ENCODE results near the gene TM4SF20. TPM values are rescaled to one million over a fixed set of nuclear protein-coding genes. Genes with fewer than 3 reads are reported as not detected.

Gene TM4SF20
- total RNA-seq, 1 experiment from 2014 or later: not detected

DNA sequence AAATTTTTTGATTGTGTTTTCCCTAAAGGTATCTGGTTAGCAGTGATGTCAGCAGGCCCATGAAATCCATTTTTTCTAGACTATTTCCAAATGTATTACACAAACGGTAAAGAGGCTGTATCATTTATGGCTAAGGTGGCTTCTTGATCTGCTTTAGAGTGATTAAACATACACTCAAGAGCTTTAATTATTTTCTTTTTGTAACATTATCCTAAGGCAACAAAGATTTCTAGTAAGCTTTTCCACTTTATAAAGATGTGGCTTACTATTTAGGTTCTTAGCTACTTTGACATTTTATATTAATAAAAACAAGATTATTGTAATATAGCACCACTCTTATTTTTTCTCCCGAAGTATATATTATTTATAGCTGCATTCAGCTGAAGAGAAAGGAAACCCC is 37.6 kb downstream of the TM4SF20 start:
- DNase-seq (ENCODE audit: low spot score): no peak
- H3K36me3 Mint-ChIP-seq: peaks cover 11% of the 10 kb centered on the region
- no peak for TF ChIP-seq ZNF219 (CRISPR knock-in tag; IDR thresholded peaks at IDR 0.05; ENCODE audit: borderline replicate concordance)
- TF ChIP-seq, protein P1, sequence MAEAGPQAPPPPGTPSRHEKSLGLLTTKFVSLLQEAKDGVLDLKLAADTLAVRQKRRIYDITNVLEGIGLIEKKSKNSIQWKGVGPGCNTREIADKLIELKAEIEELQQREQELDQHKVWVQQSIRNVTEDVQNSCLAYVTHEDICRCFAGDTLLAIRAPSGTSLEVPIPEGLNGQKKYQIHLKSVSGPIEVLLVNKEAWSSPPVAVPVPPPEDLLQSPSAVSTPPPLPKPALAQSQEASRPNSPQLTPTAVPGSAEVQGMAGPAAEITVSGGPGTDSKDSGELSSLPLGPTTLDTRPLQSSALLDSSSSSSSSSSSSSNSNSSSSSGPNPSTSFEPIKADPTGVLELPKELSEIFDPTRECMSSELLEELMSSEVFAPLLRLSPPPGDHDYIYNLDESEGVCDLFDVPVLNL (CRISPR knock-in tag; IDR thresholded peaks at IDR 0.05; ENCODE audit: borderline replicate concordance, low read depth): no peak
- H3K4me1 Mint-ChIP-seq: no peaks in the 10 kb centered on the region
- no peak overlapping the region for H3K27ac Mint-ChIP-seq
- no peak for ATAC-seq
- H3K27me3 Mint-ChIP-seq (ENCODE audit: low read depth): no peaks in the 10 kb centered on the region
- H3K4me3 Mint-ChIP-seq: no peak overlapping the region
- ChIA-PET POLR2A (no interaction called here), CTCF (no interaction called here)
- no peaks in the 10 kb centered on the region for H3K9me3 Mint-ChIP-seq

DNA sequence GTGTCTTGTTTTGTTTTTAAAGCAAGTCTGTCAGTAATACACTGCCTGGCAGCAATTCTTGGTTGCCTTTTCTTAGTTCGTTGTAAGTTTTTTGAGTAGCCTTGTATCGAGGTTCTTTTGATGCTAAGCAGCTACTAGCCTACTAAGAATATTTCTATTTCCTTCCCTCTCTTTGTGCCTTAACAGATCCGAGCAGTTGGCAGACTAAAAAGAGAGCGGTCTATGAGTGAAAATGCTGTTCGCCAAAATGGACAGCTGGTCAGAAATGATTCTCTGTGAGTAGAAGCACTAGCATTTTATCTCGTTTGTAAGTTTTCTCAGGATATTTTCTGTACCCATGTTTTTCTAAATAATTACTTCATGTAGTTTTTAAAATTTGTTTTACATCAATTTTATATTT is 39.0 kb downstream of the TM4SF20 start:
- no peak for DNase-seq (ENCODE audit: low spot score)
- ATAC-seq: no peak
- H3K4me3 Mint-ChIP-seq: no peak overlapping the region
- H3K36me3 Mint-ChIP-seq: peaks cover 24% of the 10 kb centered on the region
- ChIA-PET POLR2A (no interaction called here), CTCF (no interaction called here)
- no peaks in the 10 kb centered on the region for H3K9me3 Mint-ChIP-seq
- H3K27me3 Mint-ChIP-seq (ENCODE audit: low read depth): no peaks in the 10 kb centered on the region
- TF ChIP-seq NR3C1 (CRISPR knock-in tag; conservative IDR thresholded peaks at IDR 0.05; ENCODE audit: low read depth) (no peak), ELF4 (CRISPR knock-in tag; IDR thresholded peaks at IDR 0.05; ENCODE audit: low read depth) (no peak), ZNF121 (CRISPR knock-in tag; IDR thresholded peaks at IDR 0.05) (no peak), ZNF232 (CRISPR knock-in tag; IDR thresholded peaks at IDR 0.05) (no peak), ATF1 (CRISPR knock-in tag; IDR thresholded peaks at IDR 0.05) (no peak), JUN (CRISPR knock-in tag; IDR thresholded peaks at IDR 0.05) (no peak)
- TF ChIP-seq, protein P2, sequence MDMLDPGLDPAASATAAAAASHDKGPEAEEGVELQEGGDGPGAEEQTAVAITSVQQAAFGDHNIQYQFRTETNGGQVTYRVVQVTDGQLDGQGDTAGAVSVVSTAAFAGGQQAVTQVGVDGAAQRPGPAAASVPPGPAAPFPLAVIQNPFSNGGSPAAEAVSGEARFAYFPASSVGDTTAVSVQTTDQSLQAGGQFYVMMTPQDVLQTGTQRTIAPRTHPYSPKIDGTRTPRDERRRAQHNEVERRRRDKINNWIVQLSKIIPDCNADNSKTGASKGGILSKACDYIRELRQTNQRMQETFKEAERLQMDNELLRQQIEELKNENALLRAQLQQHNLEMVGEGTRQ (CRISPR knock-in tag; IDR thresholded peaks at IDR 0.05): no peak
- H3K27ac Mint-ChIP-seq: no peak overlapping the region
- H3K4me1 Mint-ChIP-seq: no peaks in the 10 kb centered on the region

DNA sequence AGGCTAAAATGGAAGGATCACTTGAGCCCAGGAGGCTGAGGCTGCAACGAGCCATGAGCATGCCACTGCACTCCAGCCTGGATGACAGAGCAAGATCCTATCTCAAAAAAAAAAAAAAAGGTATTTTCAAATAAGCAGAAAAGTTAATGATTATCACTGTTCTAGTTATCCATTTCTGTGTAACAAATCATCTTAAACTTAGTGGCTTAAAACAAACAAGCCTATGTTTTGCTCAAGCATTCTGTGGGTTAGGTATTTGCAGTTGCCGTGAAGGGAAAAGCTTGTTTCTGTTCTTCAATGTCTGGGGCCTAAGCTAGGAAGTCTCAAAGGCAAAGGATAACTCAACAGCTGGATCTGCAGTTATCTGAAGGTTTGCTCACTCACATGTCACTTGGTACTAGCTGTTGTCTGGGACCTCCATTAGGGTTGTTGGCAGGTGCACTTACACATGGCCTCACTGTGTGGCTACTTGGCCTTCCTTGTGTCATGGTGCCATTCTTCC is 40.0 kb downstream of the TM4SF20 start:
- no peaks in the 10 kb centered on the region for H3K9me3 Mint-ChIP-seq
- no peaks in the 10 kb centered on the region for H3K27me3 Mint-ChIP-seq (ENCODE audit: low read depth)
- ChIA-PET CTCF (interaction anchor here (0.6 kb wide), 1 partner anchor 126 kb away, joined by 3 read pairs; no protein-coding TSS in a partner anchor), POLR2A (no interaction called here)
- no peaks in the 10 kb centered on the region for H3K4me1 Mint-ChIP-seq
- TF ChIP-seq, protein P3, sequence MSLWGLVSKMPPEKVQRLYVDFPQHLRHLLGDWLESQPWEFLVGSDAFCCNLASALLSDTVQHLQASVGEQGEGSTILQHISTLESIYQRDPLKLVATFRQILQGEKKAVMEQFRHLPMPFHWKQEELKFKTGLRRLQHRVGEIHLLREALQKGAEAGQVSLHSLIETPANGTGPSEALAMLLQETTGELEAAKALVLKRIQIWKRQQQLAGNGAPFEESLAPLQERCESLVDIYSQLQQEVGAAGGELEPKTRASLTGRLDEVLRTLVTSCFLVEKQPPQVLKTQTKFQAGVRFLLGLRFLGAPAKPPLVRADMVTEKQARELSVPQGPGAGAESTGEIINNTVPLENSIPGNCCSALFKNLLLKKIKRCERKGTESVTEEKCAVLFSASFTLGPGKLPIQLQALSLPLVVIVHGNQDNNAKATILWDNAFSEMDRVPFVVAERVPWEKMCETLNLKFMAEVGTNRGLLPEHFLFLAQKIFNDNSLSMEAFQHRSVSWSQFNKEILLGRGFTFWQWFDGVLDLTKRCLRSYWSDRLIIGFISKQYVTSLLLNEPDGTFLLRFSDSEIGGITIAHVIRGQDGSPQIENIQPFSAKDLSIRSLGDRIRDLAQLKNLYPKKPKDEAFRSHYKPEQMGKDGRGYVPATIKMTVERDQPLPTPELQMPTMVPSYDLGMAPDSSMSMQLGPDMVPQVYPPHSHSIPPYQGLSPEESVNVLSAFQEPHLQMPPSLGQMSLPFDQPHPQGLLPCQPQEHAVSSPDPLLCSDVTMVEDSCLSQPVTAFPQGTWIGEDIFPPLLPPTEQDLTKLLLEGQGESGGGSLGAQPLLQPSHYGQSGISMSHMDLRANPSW (CRISPR knock-in tag; conservative IDR thresholded peaks at IDR 0.05; ENCODE audit: low read depth): no peak
- TF ChIP-seq GABPB1 (CRISPR knock-in tag; IDR thresholded peaks at IDR 0.05) (no peak), ZNF219 (CRISPR knock-in tag; IDR thresholded peaks at IDR 0.05; ENCODE audit: borderline replicate concordance) (no peak), RELA (CRISPR knock-in tag; IDR thresholded peaks at IDR 0.05; ENCODE audit: borderline replicate concordance) (no peak), ZNF671 (CRISPR knock-in tag; IDR thresholded peaks at IDR 0.05) (no peak), SMAD3 (CRISPR knock-in tag; IDR thresholded peaks at IDR 0.05; ENCODE audit: borderline replicate concordance) (no peak), MYBL2 (CRISPR knock-in tag; IDR thresholded peaks at IDR 0.05) (no peak), RORB (CRISPR knock-in tag; IDR thresholded peaks at IDR 0.05) (no peak), TEAD4 (CRISPR knock-in tag; IDR thresholded peaks at IDR 0.05) (no peak)
- TF ChIP-seq, protein P4, sequence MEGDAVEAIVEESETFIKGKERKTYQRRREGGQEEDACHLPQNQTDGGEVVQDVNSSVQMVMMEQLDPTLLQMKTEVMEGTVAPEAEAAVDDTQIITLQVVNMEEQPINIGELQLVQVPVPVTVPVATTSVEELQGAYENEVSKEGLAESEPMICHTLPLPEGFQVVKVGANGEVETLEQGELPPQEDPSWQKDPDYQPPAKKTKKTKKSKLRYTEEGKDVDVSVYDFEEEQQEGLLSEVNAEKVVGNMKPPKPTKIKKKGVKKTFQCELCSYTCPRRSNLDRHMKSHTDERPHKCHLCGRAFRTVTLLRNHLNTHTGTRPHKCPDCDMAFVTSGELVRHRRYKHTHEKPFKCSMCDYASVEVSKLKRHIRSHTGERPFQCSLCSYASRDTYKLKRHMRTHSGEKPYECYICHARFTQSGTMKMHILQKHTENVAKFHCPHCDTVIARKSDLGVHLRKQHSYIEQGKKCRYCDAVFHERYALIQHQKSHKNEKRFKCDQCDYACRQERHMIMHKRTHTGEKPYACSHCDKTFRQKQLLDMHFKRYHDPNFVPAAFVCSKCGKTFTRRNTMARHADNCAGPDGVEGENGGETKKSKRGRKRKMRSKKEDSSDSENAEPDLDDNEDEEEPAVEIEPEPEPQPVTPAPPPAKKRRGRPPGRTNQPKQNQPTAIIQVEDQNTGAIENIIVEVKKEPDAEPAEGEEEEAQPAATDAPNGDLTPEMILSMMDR (IDR thresholded peaks at IDR 0.05): no peak
- TF ChIP-seq, protein P5, sequence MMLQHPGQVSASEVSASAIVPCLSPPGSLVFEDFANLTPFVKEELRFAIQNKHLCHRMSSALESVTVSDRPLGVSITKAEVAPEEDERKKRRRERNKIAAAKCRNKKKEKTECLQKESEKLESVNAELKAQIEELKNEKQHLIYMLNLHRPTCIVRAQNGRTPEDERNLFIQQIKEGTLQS (CRISPR knock-in tag; conservative IDR thresholded peaks at IDR 0.05): no peak
- TF ChIP-seq, protein P6, sequence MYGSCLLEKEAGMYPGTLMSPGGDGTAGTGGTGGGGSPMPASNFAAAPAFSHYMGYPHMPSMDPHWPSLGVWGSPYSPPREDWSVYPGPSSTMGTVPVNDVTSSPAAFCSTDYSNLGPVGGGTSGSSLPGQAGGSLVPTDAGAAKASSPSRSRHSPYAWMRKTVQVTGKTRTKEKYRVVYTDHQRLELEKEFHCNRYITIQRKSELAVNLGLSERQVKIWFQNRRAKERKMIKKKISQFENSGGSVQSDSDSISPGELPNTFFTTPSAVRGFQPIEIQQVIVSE (CRISPR knock-in tag; IDR thresholded peaks at IDR 0.05; ENCODE audit: borderline replicate concordance): no peak
- TF ChIP-seq, protein P7, sequence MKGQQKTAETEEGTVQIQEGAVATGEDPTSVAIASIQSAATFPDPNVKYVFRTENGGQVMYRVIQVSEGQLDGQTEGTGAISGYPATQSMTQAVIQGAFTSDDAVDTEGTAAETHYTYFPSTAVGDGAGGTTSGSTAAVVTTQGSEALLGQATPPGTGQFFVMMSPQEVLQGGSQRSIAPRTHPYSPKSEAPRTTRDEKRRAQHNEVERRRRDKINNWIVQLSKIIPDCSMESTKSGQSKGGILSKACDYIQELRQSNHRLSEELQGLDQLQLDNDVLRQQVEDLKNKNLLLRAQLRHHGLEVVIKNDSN (CRISPR knock-in tag; IDR thresholded peaks at IDR 0.05): no peak
- TF ChIP-seq, protein P8, sequence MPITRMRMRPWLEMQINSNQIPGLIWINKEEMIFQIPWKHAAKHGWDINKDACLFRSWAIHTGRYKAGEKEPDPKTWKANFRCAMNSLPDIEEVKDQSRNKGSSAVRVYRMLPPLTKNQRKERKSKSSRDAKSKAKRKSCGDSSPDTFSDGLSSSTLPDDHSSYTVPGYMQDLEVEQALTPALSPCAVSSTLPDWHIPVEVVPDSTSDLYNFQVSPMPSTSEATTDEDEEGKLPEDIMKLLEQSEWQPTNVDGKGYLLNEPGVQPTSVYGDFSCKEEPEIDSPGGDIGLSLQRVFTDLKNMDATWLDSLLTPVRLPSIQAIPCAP (CRISPR knock-in tag; IDR thresholded peaks at IDR 0.05): no peak
- no peak overlapping the region for H3K27ac Mint-ChIP-seq
- DNase-seq (ENCODE audit: low spot score): no peak
- H3K4me3 Mint-ChIP-seq: no peak overlapping the region
- H3K36me3 Mint-ChIP-seq: peaks cover 34% of the 10 kb centered on the region
- no peak for ATAC-seq

All from WTC11 (cell line).